AG09319 (cell line): ENCODE measurements around the gene AMELY.

Experiments used
- DNase-seq: peaks from one replicate; pipeline ENCODE4 v3.0.0-alpha.2; 2010; ENCODE audit warnings: low read depth; ENCODE audit errors: extremely low read depth
- CTCF ChIP-seq: IDR thresholded peaks from 2 replicates; pipeline ENCODE4 v1.5.1; 2011; ENCODE audit warnings: low read depth, mild to moderate bottlenecking, inconsistent platforms, low read length, moderate library complexity

AMELY gene

GRCh38 chrY:6911253-6911881 lies at the start of gene AMELY:
Gene AMELY (minus strand): TSS chrY:6911752. CDS start chrY:6872608, 39,144 bp downstream.
- no peak for DNase-seq
- no peak for TF ChIP-seq CTCF

GRCh38 chrY:6949947-6950346 lies 38.4 kb upstream of the AMELY start:
- no peak for TF ChIP-seq CTCF
- DNase-seq: no peak

- no peak for DNase-seq
- TF ChIP-seq CTCF: no peak
Observed at GRCh38 chrY:6948378-6948777, 36.8 kb upstream of the AMELY start.

DNA sequence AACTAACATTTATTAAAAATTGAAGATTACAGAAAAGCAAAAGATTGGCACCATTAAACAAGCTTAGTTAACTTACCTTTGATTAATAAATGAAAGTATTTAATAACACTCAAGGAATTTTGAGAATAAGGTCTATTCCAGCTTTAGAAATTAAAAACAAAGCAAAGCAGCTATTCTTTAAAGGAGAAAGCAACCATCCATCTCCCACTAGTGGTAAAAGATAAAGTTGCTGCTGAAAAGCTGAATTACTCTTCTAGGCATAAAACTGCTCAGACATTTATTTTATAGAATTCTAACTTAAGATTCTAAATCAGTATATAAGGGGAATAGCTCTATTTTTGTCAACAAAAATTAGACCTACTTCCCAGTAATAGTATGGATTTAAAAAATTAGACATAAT lies 36.1 kb upstream of the AMELY start:
- no peak for DNase-seq
- no peak for TF ChIP-seq CTCF

DNA sequence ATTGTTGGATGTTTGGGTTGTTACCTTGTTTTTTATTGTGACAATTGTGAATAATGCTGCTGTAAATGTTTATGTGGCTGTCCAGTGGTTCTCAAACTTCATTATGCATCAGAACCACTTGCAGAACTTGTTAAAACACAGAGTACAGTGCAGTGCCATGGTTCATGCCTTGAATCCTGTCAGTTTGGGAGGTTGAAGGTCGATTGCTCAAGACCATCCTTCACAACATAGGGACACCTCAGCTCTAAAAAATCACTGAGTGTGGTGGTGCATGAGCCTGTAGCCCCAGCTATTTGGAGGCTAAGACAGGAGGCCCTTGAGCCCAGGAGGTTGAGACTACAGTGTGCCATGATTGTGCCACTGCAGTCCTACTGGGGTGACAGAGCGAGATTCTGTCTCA lies 23.9 kb upstream of the AMELY start:
- TF ChIP-seq CTCF: no peak
- DNase-seq: no peak

DNA sequence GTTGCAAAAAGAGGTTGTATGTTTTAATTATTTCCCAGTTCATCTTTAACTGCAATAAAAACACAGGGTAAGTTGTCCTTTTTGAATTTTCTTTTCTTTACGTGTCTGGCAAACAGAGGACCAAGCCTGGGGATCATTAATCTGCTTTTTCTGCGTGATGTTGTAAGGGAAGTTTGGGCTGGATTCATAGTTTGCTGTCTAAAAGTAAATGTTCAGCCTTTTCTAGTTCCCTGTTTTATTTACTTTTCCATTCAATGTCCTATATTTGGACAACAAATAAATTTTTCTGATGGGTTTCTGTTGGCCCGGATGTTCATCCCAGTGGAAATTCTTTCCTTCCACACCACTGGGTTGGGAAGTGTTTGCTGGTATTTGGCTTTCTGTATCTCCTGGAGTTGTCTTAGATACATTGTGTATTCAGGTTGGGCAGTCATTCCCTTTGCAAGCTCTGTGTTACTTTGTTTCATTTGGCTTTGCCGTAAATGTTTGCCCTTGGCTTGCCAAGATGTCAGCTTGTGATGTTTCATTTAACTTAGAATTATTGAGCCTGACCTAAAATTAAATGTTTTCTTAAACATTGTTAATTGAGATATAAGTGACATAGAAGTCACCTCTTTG lies 20.3 kb upstream of the AMELY start:
- TF ChIP-seq CTCF: no peak
- no peak for DNase-seq

- TF ChIP-seq CTCF: no peak
- no peak for DNase-seq
Observed at GRCh38 chrY:6929237-6929636, 17.7 kb upstream of the AMELY start.
